AG09319 (cell line): Measurements from ENCODE around the gene MADD.

Experiments
- DNase-seq: peaks from one replicate; pipeline ENCODE4 v3.0.0-alpha.2; 2010; ENCODE audit warnings: low read depth; ENCODE audit errors: extremely low read depth
- CTCF ChIP-seq: IDR thresholded peaks from 2 replicates; pipeline ENCODE4 v1.5.1; 2011; ENCODE audit warnings: low read depth, mild to moderate bottlenecking, inconsistent platforms, low read length, moderate library complexity

The MADD gene

GRCh38 chr11:47359586-47359985, 89.7 kb downstream of the MADD start:
- no peak for TF ChIP-seq CTCF
- DNase-seq: no peak

GRCh38 chr11:47360341-47360740, 90.4 kb downstream of the MADD start:
- TF ChIP-seq CTCF: no peak
- no peak for DNase-seq

GRCh38 chr11:47361419-47361818, 91.5 kb downstream of the MADD start:
- no peak for DNase-seq
- no peak for TF ChIP-seq CTCF

GRCh38 chr11:47366020-47366490, 96.1 kb downstream of the MADD start:
- no peak for DNase-seq
- no peak for TF ChIP-seq CTCF

GRCh38 chr11:47369676-47370075, 99.7 kb downstream of the MADD start:
- no peak for DNase-seq
- TF ChIP-seq CTCF: no peak

GRCh38 chr11:47372422-47372821, 102.5 kb downstream of the MADD start:
- no peak for TF ChIP-seq CTCF
- no peak for DNase-seq

- peak; percentile 16 for DNase-seq
- TF ChIP-seq CTCF: peak; percentile 94
These were observed 104.2 kb downstream of the MADD start for GRCh38 chr11:47373876-47374719.
